B cell (primary cell): Measurements from ENCODE around the gene VAMP7. TPM values are rescaled to one million over a fixed set of nuclear protein-coding genes. Genes with fewer than 3 reads are reported as not detected.
A peak's percentile ranks its signal among the peaks of the same experiment; 100 is the strongest.

Source experiments
- ATAC-seq: fragments of 200-7000 bp; cut with Tn5 transposase; one replicate; pipeline ENCODE4 v1.10.0; 2021; ENCODE audit warnings: low read depth, mild to moderate bottlenecking, moderate number of reproducible peaks, moderate library complexity
- CTCF ChIA-PET: fragments of 350-600 bp; sonication (Branson Sonifier 250); formaldehyde crosslinking; loops from one replicate; lab custom pipeline; 2021; ENCODE audit warnings: antibody characterized with exemption, inconsistent platforms; lab: Charles Lee
- POLR2A ChIA-PET: fragments of 350-600 bp; sonication (Branson Sonifier 250); formaldehyde crosslinking; loops from one replicate; lab custom pipeline; 2021; ENCODE audit warnings: antibody characterized with exemption; lab: Charles Lee
- DNase-seq: peaks from one replicate; pipeline ENCODE4 v3.0.0; 2013
- H2AFZ ChIP-seq: 2 replicates; pipeline ENCODE4 v1.6.1; 2012; ENCODE audit warnings: mild to moderate bottlenecking, low read depth, low read length; ENCODE audit not compliant: insufficient read depth, poor library complexity, severe bottlenecking
- H3K27ac ChIP-seq, 2 donors: 1 replicate in 1 of 2; 2 replicates in 1 of 2; pipeline ENCODE4 v1.5.1; 2012 to 2013; ENCODE audit warnings: low read length in 2 of 2, mild to moderate bottlenecking in 2 of 2, moderate library complexity in 1 of 2
- H3K27me3 ChIP-seq, 4 experiments: fragments of 200-600 bp in 1 of 4; sonication (generic) in 1 of 4; replicated peaks in 1 of 4; 1 replicate in 2 of 4; 2 replicates in 2 of 4; pipeline versions ENCODE4 v1.6.1 to v1.7.0; 2013 to 2016; ENCODE audit warnings: low read length in 3 of 4, mild to moderate bottlenecking in 2 of 4, mixed read lengths in 1 of 4, moderate library complexity in 1 of 4; ENCODE audit not compliant: insufficient read depth in 4 of 4, control insufficient read depth in 3 of 4; ENCODE audit errors: control extremely low read depth in 1 of 4
- H3K36me3 ChIP-seq, 2 experiments: replicated peaks in 1 of 2; 1 replicate in 1 of 2; 2 replicates in 1 of 2; pipeline versions ENCODE4 v1.6.1 to v1.7.1; 2013; ENCODE audit warnings: low read length in 1 of 2; ENCODE audit not compliant: insufficient read depth in 2 of 2, control insufficient read depth in 1 of 2; ENCODE audit errors: control extremely low read depth in 1 of 2, extremely low read depth in 1 of 2
- H3K4me1 ChIP-seq, 2 donors: fragments of 200-600 bp in 1 of 2; sonication (generic) in 1 of 2; 1 replicate in 1 of 2; 2 replicates in 1 of 2; pipeline versions ENCODE4 v1.5.1 to v1.6.1; 2013 to 2017; ENCODE audit warnings: low read length in 2 of 2; ENCODE audit not compliant: control insufficient read depth in 2 of 2, insufficient read depth in 2 of 2
- H3K4me2 ChIP-seq: replicated peaks from 2 replicates; pipeline ENCODE3; 2012; ENCODE audit warnings: mild to moderate bottlenecking, low read depth, low read length; ENCODE audit not compliant: poor library complexity, severe bottlenecking
- H3K4me3 ChIP-seq, 5 experiments: fragments of 200-600 bp in 1 of 5; sonication (generic) in 1 of 5; 1 replicate in 3 of 5; 2 replicates in 2 of 5; pipeline versions ENCODE4 v1.5.1 to v1.7.0; 2011 to 2016; ENCODE audit warnings: low read length in 4 of 5, mild to moderate bottlenecking in 4 of 5, low read depth in 2 of 5, control low read depth in 1 of 5, moderate library complexity in 1 of 5; ENCODE audit not compliant: insufficient read depth in 1 of 5; ENCODE audit errors: control extremely low read depth in 1 of 5, extremely low read depth in 1 of 5
- H3K79me2 ChIP-seq: fragments of 200-600 bp; sonication (generic); one replicate; pipeline ENCODE4 v1.6.0; 2016; ENCODE audit warnings: low read length; ENCODE audit not compliant: control insufficient read depth, insufficient read depth
- H3K9ac ChIP-seq: fragments of 200-600 bp; sonication (generic); 2 replicates; pipeline ENCODE4 v1.6.1; 2017; ENCODE audit warnings: mild to moderate bottlenecking, low read length, moderate library complexity
- H3K9me3 ChIP-seq, 3 donors: one replicate each; pipeline versions ENCODE4 v1.6.1 to v1.7.1; 2013; ENCODE audit warnings: low read length in 2 of 3; ENCODE audit not compliant: control insufficient read depth in 2 of 3, insufficient read depth in 1 of 3; ENCODE audit errors: control extremely low read depth in 1 of 3
- H4K20me1 ChIP-seq: 2 replicates; pipeline ENCODE4 v1.6.0; 2012; ENCODE audit warnings: mild to moderate bottlenecking, low read length; ENCODE audit not compliant: insufficient read depth, control insufficient read depth, poor library complexity, severe bottlenecking
- H3K27ac Mint-ChIP-seq: one replicate; pipeline ENCODE4 v1.8.0; 2021; ENCODE audit warnings: mixed read lengths
- H3K27me3 Mint-ChIP-seq: one replicate; pipeline ENCODE4 v1.8.0; 2021; ENCODE audit warnings: mixed read lengths
- H3K4me1 Mint-ChIP-seq: one replicate; pipeline ENCODE4 v1.8.0; 2021; ENCODE audit warnings: mixed read lengths
- H3K4me3 Mint-ChIP-seq: one replicate; pipeline ENCODE4 v1.8.0; 2021; ENCODE audit warnings: mixed read lengths
- H3K9me3 Mint-ChIP-seq: one replicate; pipeline ENCODE4 v1.8.0; 2022; ENCODE audit warnings: mixed read lengths; ENCODE audit not compliant: insufficient read depth
- CTCF ChIP-seq: fragments of 200-600 bp; IDR thresholded peaks from one replicate; pipeline ENCODE4 v1.8.0; 2022; ENCODE audit warnings: antibody characterized with exemption, mild to moderate bottlenecking
- EZH2 ChIP-seq: IDR thresholded peaks from 2 replicates; pipeline ENCODE4 v1.6.1; 2012; ENCODE audit warnings: borderline replicate concordance, low read depth, mild to moderate bottlenecking, moderate library complexity, low read length; ENCODE audit not compliant: insufficient read depth, poor library complexity, severe bottlenecking
- WGBS: methylation state at CpG from one replicate; pipeline ENCODE4 v1.1.5; 2013; ENCODE audit warnings: missing lambda C conversion rate; ENCODE audit not compliant: insufficient coverage; 5-methylcytosine and 5-hydroxymethylcytosine counted together
- intact Hi-C: fragments of 100-400 bp; cut with micrococcal nuclease; formaldehyde crosslinking; loops from one replicate; pipeline ENCODE4 v1.10.0; 2022
- polyA plus RNA-seq: library from polyadenylated mRNA; depleted of rRNA; stranded (reverse); fragments of >200 nt; gene quantifications from 2 replicates; pipeline ENCODE4 v1.2.3, GENCODE V29; 2012
- total RNA-seq, 2 donors: library from RNA; stranded (reverse); fragments of 120-200 nt in 1 of 2; gene quantifications; 1 replicate in 1 of 2; 2 replicates in 1 of 2; pipeline versions ENCODE4 v1.2.3 to v1.2.4, GENCODE V29; 2013 to 2022

VAMP7 gene
- total and polyA plus RNA-seq, 2 donors (not counting 1 experiment from before 2014, with no cell fraction given): 8.8 to 19.7 TPM

- no peak for DNase-seq
- Histone ChIP-seq H3K4me3 (no peak overlapping the region), H3K4me1 (peaks cover 5 to 20% of the 10 kb centered on the region in 2 donors), H2AFZ (no peak overlapping the region), H3K36me3 (no peaks in the 10 kb centered on the region), H4K20me1 (no peaks in the 10 kb centered on the region), H3K9me3 (peaks cover 0 to 8% (median 1%) of the 10 kb centered on the region in 3 donors), H3K4me2 (no peak overlapping the region), H3K79me2 (no peaks in the 10 kb centered on the region), H3K9ac (no peak overlapping the region), H3K27ac (no peak overlapping the region), H3K27me3 (peaks cover 0 to 5% (median 0%) of the 10 kb centered on the region in 4 experiments)
- H3K4me1 Mint-ChIP-seq: peaks cover 12% of the 10 kb centered on the region
- no peaks in the 10 kb centered on the region for H3K27me3 Mint-ChIP-seq
- peaks cover 1% of the 10 kb centered on the region for H3K9me3 Mint-ChIP-seq
- H3K4me3 Mint-ChIP-seq: no peak overlapping the region
- CTCF ChIA-PET: no interaction called here
- intact Hi-C loops: no loop called here
- no peak for ATAC-seq
- WGBS: no CpG with 5 or more reads among the region's 5 CpGs
- POLR2A ChIA-PET: no interaction called here
- TF ChIP-seq CTCF: no peak
- no peak for TF ChIP-seq EZH2
- no peak overlapping the region for H3K27ac Mint-ChIP-seq
These were observed 8.0 kb upstream of the VAMP7 start for GRCh38 chrX:155873188-155873587.

- H3K4me3 ChIP-seq: peak overlapping the region in 4 of 5 experiments; percentile 8 to 18 (median 12)
- peaks cover 0 to 7% (median 0%) of the 10 kb centered on the region in 3 donors for H3K9me3 ChIP-seq
- no peak overlapping the region for H3K27ac ChIP-seq
- intact Hi-C loops: no loop called here
- POLR2A ChIA-PET: no interaction called here
- TF ChIP-seq CTCF: no peak
- H3K4me1 ChIP-seq: peaks cover 5 to 20% of the 10 kb centered on the region in 2 donors
- peaks cover 0 to 5% (median 0%) of the 10 kb centered on the region in 4 experiments for H3K27me3 ChIP-seq
- H2AFZ ChIP-seq: peak overlapping the region; percentile 55
- Mint-ChIP-seq H3K9me3 (no peaks in the 10 kb centered on the region), H3K4me3 (peak overlapping the region; percentile 68), H3K27me3 (no peaks in the 10 kb centered on the region), H3K4me1 (peaks cover 12% of the 10 kb centered on the region), H3K27ac (no peak overlapping the region)
- no peak for ATAC-seq
- WGBS: 53% methylated on average over 28 of the region's 31 CpGs
- CTCF ChIA-PET: no interaction called here
- H3K9ac ChIP-seq: peak overlapping the region; percentile 12
- no peaks in the 10 kb centered on the region for H3K36me3 ChIP-seq
- H3K79me2 ChIP-seq: no peaks in the 10 kb centered on the region
- H4K20me1 ChIP-seq: no peaks in the 10 kb centered on the region
- peak overlapping the region; percentile 50 for H3K4me2 ChIP-seq
- DNase-seq: no peak
These were observed 6.4 kb upstream of the VAMP7 start for GRCh38 chrX:155874571-155875244.
